H9 (cell line): ENCODE data around the gene LAMA3. TPM values are rescaled to one million over a fixed set of nuclear protein-coding genes. Genes with fewer than 3 reads are reported as not detected.

ENCODE experiments used
- DNase-seq: peaks from one replicate; pipeline ENCODE4 v3.0.0-alpha.2; 2017
- H2AFZ ChIP-seq: one replicate; pipeline ENCODE4 v1.6.1; 2013; ENCODE audit warnings: mild to moderate bottlenecking, low read length, control low read depth, moderate library complexity
- H2AK5ac ChIP-seq: 2 replicates; pipeline ENCODE4 v1.6.1; 2013; ENCODE audit warnings: low read length, control low read depth, mixed read lengths; ENCODE audit not compliant: insufficient read length
- H2BK120ac ChIP-seq: one replicate; pipeline ENCODE4 v1.6.1; 2013; ENCODE audit warnings: low read depth, mild to moderate bottlenecking, low read length, control low read depth, inconsistent platforms; ENCODE audit not compliant: poor library complexity, severe bottlenecking
- H2BK12ac ChIP-seq: 2 replicates; pipeline ENCODE4 v1.6.1; 2013; ENCODE audit warnings: low read length, control low read depth, mixed read lengths, low read depth; ENCODE audit not compliant: insufficient read length
- H2BK15ac ChIP-seq: 2 replicates; pipeline ENCODE4 v1.6.1; 2013; ENCODE audit warnings: low read depth, low read length, control low read depth
- H2BK20ac ChIP-seq: one replicate; pipeline ENCODE4 v1.6.1; 2013; ENCODE audit warnings: low read depth, mild to moderate bottlenecking, low read length, control low read depth, inconsistent platforms; ENCODE audit not compliant: poor library complexity, severe bottlenecking
- H2BK5ac ChIP-seq: 2 replicates; pipeline ENCODE4 v1.6.1; 2013; ENCODE audit warnings: low read length, control low read depth, mixed read lengths; ENCODE audit not compliant: insufficient read length
- H3K14ac ChIP-seq: 2 replicates; pipeline ENCODE4 v1.6.1; 2013; ENCODE audit warnings: low read length, control low read depth; ENCODE audit not compliant: insufficient read depth
- H3K18ac ChIP-seq: 2 replicates; pipeline ENCODE4 v1.6.1; 2013; ENCODE audit warnings: low read depth, mild to moderate bottlenecking, mixed read lengths, low read length, control low read depth; ENCODE audit not compliant: insufficient read length
- H3K23ac ChIP-seq: 2 replicates; pipeline ENCODE4 v1.6.1; 2013; ENCODE audit warnings: low read length, control low read depth, mixed read lengths, low read depth; ENCODE audit not compliant: insufficient read length
- H3K23me2 ChIP-seq: 2 replicates; pipeline ENCODE4 v1.6.1; 2013; ENCODE audit warnings: low read depth, mild to moderate bottlenecking, mixed read lengths, low read length, control low read depth; ENCODE audit not compliant: insufficient read length, poor library complexity, severe bottlenecking
- H3K27ac ChIP-seq: 2 replicates; pipeline ENCODE4 v1.5.1; 2013; ENCODE audit warnings: low read length, control low read depth, mixed read lengths, low read depth; ENCODE audit not compliant: insufficient read length
- H3K27me3 ChIP-seq: 2 replicates; pipeline ENCODE4 v1.6.1; 2013; ENCODE audit warnings: low read length, control low read depth, inconsistent platforms; ENCODE audit not compliant: insufficient read depth
- H3K4ac ChIP-seq: 2 replicates; pipeline ENCODE4 v1.6.1; 2013; ENCODE audit warnings: low read depth, mild to moderate bottlenecking, control low read depth, inconsistent platforms, low read length, moderate library complexity
- H3K4me1 ChIP-seq: 2 replicates; pipeline ENCODE4 v1.6.1; 2013; ENCODE audit warnings: low read length, control low read depth, inconsistent platforms; ENCODE audit not compliant: insufficient read depth
- H3K4me2 ChIP-seq: 2 replicates; pipeline ENCODE4 v1.6.1; 2013; ENCODE audit warnings: low read length, control low read depth, mixed read lengths; ENCODE audit not compliant: insufficient read length, insufficient read depth
- H3K56ac ChIP-seq: 2 replicates; pipeline ENCODE4 v1.6.1; 2013; ENCODE audit warnings: low read depth, mild to moderate bottlenecking, mixed read lengths, low read length, control low read depth; ENCODE audit not compliant: insufficient read length
- H3K79me1 ChIP-seq: 2 replicates; pipeline ENCODE4 v1.6.1; 2013; ENCODE audit warnings: low read depth, mild to moderate bottlenecking, moderate library complexity, low read length, control low read depth, inconsistent platforms; ENCODE audit not compliant: insufficient read depth, poor library complexity, severe bottlenecking
- H3K79me2 ChIP-seq: 2 replicates; pipeline ENCODE4 v1.6.1; 2013; ENCODE audit warnings: low read length, control low read depth, inconsistent platforms; ENCODE audit not compliant: insufficient read depth
- H3K9ac ChIP-seq: 2 replicates; pipeline ENCODE4 v1.6.1; 2013; ENCODE audit warnings: low read length, control low read depth, mixed read lengths; ENCODE audit not compliant: insufficient read length; ENCODE audit errors: extremely low read depth
- H3K9me3 ChIP-seq: one replicate; pipeline ENCODE4 v1.6.1; 2013; ENCODE audit warnings: low read depth, low read length, inconsistent platforms; ENCODE audit not compliant: control insufficient read depth
- H3T11ph ChIP-seq: one replicate; pipeline ENCODE4 v1.6.1; 2013; ENCODE audit warnings: mild to moderate bottlenecking, low read length, control low read depth, inconsistent platforms
- H4K20me1 ChIP-seq: one replicate; pipeline ENCODE4 v1.6.1; 2013; ENCODE audit not compliant: control insufficient read depth, insufficient read length, insufficient read depth
- H4K5ac ChIP-seq: 2 replicates; pipeline ENCODE4 v1.6.1; 2013; ENCODE audit warnings: low read depth, mild to moderate bottlenecking, mixed read lengths, low read length, control low read depth; ENCODE audit not compliant: insufficient read length
- H4K8ac ChIP-seq: replicated peaks from 2 replicates; pipeline ENCODE4 v1.6.1; 2013; ENCODE audit warnings: low read length, control low read depth, mixed read lengths, low read depth; ENCODE audit not compliant: insufficient read length
- H4K91ac ChIP-seq: 2 replicates; pipeline ENCODE4 v1.6.1; 2013; ENCODE audit warnings: low read depth, mild to moderate bottlenecking, moderate library complexity, mixed read lengths, low read length, control low read depth; ENCODE audit not compliant: insufficient read length
- H3K27ac Mint-ChIP-seq, 3 experiments: 2 replicates in 2 of 3; 3 replicates in 1 of 3; pipeline ENCODE4 v1.8.0; 2020 to 2021; ENCODE audit warnings: mixed read lengths in 3 of 3, mild to moderate bottlenecking in 1 of 3, moderate library complexity in 1 of 3
- H3K27me3 Mint-ChIP-seq: 2 replicates; pipeline ENCODE4 v1.8.0; 2021; ENCODE audit warnings: low read depth, mild to moderate bottlenecking, moderate library complexity, mixed read lengths
- H3K36me3 Mint-ChIP-seq, 3 experiments: 2 replicates in 2 of 3; 3 replicates in 1 of 3; pipeline ENCODE4 v1.8.0; 2020 to 2021; ENCODE audit warnings: low read depth in 3 of 3, mixed read lengths in 3 of 3; ENCODE audit not compliant: insufficient read depth in 1 of 3
- H3K4me1 Mint-ChIP-seq, 2 experiments: 2 replicates each; pipeline ENCODE4 v1.8.0; 2020; ENCODE audit warnings: mixed read lengths in 2 of 2
- H3K4me3 Mint-ChIP-seq, 2 experiments: 2 replicates in 1 of 2; 3 replicates in 1 of 2; pipeline ENCODE4 v1.8.0; 2020 to 2021; ENCODE audit warnings: mild to moderate bottlenecking in 2 of 2, mixed read lengths in 2 of 2, moderate library complexity in 1 of 2
- H3K9me3 Mint-ChIP-seq, 2 experiments: 2 replicates in 1 of 2; 3 replicates in 1 of 2; pipeline ENCODE4 v1.8.0; 2020; ENCODE audit warnings: mild to moderate bottlenecking in 2 of 2, mixed read lengths in 2 of 2, moderate library complexity in 1 of 2
- CTCF ChIP-seq: fragments of 200-600 bp; sonication (generic); conservative IDR thresholded peaks from 3 replicates; pipeline ENCODE4 v1.8.0; 2021; ENCODE audit warnings: antibody characterized with exemption, mild to moderate bottlenecking
- WGBS: extraction: QIAGEN DNeasy Blood & Tissue Kit; methylation state at CpG from one replicate; pipeline ENCODE4 v1.1.7; 2013; ENCODE audit warnings: missing lambda C conversion rate, low lambda C conversion rate, mixed read lengths; ENCODE audit not compliant: insufficient read length; ENCODE audit errors: extremely low coverage; 5-methylcytosine and 5-hydroxymethylcytosine counted together
- total RNA-seq: library from RNA; stranded (reverse); gene quantifications from 2 replicates; pipeline ENCODE4 v1.2.1, GENCODE V29; 2021

LAMA3 gene
- total RNA-seq, 1 experiment from 2014 or later, result 0.33 TPM

- H3K14ac ChIP-seq, result no peak overlapping the region
- H3K79me2 ChIP-seq, result no peaks in the 10 kb centered on the region
- no peak overlapping the region for H4K5ac ChIP-seq
- H3K27ac ChIP-seq, result no peak overlapping the region
- DNase-seq, result no peak
- H3K23ac ChIP-seq, result no peak overlapping the region
- no peaks in the 10 kb centered on the region for H3K23me2 ChIP-seq
- no peaks in the 10 kb centered on the region for H3K9me3 Mint-ChIP-seq
- H3K9ac ChIP-seq, result no peak overlapping the region
- no peak overlapping the region for H3K4ac ChIP-seq
- no peak overlapping the region for H3K56ac ChIP-seq
- TF ChIP-seq CTCF, result no peak
- H4K20me1 ChIP-seq, result no peaks in the 10 kb centered on the region
- no peak overlapping the region for H3K4me2 ChIP-seq
- H2BK120ac ChIP-seq, result no peak overlapping the region
- no peak overlapping the region for H2AFZ ChIP-seq
- no peak overlapping the region for H2BK15ac ChIP-seq
- H3K27me3 Mint-ChIP-seq, result peaks cover 1% of the 10 kb centered on the region; the same call in 1 of the 2 replicates
- no peak overlapping the region for H4K8ac ChIP-seq
- no peak overlapping the region for H3T11ph ChIP-seq
- no peak overlapping the region for H4K91ac ChIP-seq
- no peak overlapping the region for H3K27ac Mint-ChIP-seq
- WGBS, result no CpG with 5 or more reads among the region's 6 CpGs
- H3K18ac ChIP-seq, result no peak overlapping the region
- peaks cover 14 to 16% of the 10 kb centered on the region in 2 experiments for H3K4me1 Mint-ChIP-seq
- H3K36me3 Mint-ChIP-seq, result no peaks in the 10 kb centered on the region
- no peak overlapping the region for H2BK5ac ChIP-seq
- no peaks in the 10 kb centered on the region for H3K79me1 ChIP-seq
- H3K4me3 Mint-ChIP-seq, result no peak overlapping the region
- no peak overlapping the region for H2BK12ac ChIP-seq
- H3K27me3 ChIP-seq, result no peaks in the 10 kb centered on the region
- H2BK20ac ChIP-seq, result no peak overlapping the region
- no peaks in the 10 kb centered on the region for H3K9me3 ChIP-seq
- H2AK5ac ChIP-seq, result no peak overlapping the region
- no peaks in the 10 kb centered on the region for H3K4me1 ChIP-seq
Measured at GRCh38 chr18:23943104-23943503, 253.9 kb downstream of the LAMA3 start.
